ENCODE data around the gene TNKS1BP1.

Gene TNKS1BP1

DNA sequence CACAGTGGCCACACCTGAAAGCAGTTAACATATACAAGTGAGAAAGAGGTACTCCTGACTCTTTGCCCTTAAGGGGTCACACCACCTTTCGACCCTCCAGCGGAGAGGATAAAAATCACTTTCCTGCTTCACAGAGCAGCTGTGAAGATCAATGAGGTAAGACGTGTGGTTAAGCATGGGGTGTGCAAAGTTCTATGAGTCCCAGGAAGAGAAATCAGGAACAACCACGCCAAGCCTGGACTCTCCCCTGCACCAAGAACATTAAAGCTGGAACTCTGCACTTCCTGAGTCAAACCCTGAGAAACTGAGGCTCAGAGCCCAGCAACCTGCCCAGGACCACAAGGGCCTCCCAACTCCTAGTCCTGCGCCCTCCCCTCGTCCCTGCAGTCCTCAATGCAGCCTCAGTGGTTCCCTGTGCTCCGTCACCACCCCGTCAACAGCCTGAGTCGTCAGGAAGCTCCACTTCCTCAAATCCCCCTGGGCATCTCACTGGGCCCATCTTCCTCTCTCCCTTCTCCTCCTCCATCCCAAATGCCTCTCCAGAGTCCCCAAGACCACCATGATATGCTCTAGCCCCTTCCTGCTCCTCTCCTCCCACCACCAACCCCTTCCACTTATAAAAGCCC, 17.7 kb downstream of the TNKS1BP1 start:
- TF ChIP-seq, protein P1, sequence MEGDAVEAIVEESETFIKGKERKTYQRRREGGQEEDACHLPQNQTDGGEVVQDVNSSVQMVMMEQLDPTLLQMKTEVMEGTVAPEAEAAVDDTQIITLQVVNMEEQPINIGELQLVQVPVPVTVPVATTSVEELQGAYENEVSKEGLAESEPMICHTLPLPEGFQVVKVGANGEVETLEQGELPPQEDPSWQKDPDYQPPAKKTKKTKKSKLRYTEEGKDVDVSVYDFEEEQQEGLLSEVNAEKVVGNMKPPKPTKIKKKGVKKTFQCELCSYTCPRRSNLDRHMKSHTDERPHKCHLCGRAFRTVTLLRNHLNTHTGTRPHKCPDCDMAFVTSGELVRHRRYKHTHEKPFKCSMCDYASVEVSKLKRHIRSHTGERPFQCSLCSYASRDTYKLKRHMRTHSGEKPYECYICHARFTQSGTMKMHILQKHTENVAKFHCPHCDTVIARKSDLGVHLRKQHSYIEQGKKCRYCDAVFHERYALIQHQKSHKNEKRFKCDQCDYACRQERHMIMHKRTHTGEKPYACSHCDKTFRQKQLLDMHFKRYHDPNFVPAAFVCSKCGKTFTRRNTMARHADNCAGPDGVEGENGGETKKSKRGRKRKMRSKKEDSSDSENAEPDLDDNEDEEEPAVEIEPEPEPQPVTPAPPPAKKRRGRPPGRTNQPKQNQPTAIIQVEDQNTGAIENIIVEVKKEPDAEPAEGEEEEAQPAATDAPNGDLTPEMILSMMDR (IDR thresholded peaks at IDR 0.05; ENCODE audit: insufficient read depth, low read depth, low read length, missing control alignments): no peak
- no peak overlapping the region for H3K4me3 ChIP-seq (ENCODE audit: low read depth, low read length)
- DNase-seq (ENCODE audit: low read depth): no peak

DNA sequence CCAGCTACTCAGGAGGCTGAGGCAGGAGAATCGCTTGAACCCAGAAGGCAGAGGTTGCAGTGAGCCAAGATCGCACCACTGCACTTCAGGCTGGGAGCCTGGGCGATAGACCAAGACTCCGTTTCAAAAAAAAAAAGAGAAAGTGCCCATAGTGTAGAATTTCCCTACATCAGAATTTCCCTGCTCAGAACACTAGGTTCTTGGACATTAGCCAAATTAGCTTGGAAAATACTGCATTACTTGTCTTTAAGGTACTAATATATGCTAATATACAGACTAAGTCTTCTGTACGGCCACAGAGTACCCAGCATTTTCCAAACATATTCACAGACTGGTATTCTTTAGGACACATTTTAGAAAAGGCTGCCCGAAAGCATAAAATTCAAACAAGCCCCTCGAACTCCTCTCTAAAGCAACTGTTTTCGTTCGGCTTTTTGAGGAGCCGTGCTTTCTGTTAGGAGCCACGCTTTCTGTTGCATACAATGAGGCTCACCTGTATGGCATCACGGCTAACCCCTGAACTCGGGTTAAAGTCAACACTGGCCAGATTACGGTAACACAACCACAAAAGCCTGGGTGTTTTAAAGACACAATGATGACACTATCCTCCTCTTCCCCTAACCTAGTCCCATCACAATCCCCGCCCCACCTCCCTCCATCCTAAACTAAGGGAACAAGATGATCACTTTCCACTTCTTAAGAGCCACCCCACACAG, 18.4 kb downstream of the TNKS1BP1 start:
- DNase-seq (ENCODE audit: low read depth): no peak
- TF ChIP-seq, protein P1 (IDR thresholded peaks at IDR 0.05; ENCODE audit: insufficient read depth, low read depth, low read length, missing control alignments): no peak
- H3K4me3 ChIP-seq (ENCODE audit: low read depth, low read length): no peak overlapping the region

DNA sequence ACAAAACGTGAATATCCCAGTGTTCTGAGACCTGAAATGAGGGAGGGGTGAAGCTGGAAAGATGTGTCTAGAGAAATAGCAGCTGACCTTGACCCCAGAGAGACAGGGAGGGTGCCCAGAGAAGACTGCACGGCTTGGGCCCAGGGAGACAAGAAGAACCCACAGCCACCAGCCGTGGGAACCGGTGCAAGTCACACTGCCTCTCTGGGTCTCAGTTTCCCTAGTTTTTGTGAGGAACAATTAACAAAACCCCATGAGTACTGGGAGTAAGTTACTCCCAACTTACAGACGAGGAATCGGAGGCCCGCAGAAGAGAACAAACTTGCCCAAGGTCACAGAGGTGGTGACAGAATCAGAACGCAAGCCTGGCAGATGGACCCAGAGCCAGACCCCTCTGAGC, 19.2 kb downstream of the TNKS1BP1 start:
- no peak overlapping the region for H3K4me3 ChIP-seq (ENCODE audit: low read depth, low read length)
- no peak for DNase-seq (ENCODE audit: low read depth)
- TF ChIP-seq, protein P1 (IDR thresholded peaks at IDR 0.05; ENCODE audit: insufficient read depth, low read depth, low read length, missing control alignments): no peak

DNA sequence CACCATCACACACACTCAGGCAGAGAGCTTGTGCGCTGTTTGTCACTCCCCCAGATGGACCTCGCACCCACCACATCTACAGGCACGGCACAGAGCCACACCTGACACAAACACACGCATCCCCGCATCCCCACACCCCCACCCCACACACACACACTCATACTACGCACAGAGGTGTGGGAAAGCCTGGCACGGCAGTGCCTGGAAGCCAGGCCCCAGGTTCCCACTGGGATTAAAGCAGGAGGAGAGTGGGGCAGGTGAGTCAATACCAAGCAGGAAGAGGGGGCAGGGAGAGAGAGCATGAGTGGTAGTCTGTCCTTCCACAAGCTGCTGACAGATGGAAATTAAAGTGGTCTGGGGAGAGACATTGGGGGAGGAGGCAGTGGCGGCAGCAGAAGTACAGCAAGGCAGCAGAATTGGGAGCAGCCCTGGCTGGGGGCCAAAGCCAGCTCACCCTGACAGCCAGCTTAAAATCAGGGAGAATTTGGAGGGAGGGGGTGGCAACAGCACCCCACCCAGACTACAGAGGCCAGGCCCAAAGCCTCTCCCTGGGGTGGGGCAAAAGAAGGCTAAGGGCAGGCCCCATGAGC, 20.7 kb downstream of the TNKS1BP1 start:
- H3K4me3 ChIP-seq (ENCODE audit: low read depth, low read length): no peak overlapping the region
- TF ChIP-seq, protein P1 (IDR thresholded peaks at IDR 0.05; ENCODE audit: insufficient read depth, low read depth, low read length, missing control alignments): no peak
- no peak for DNase-seq (ENCODE audit: low read depth)

DNA sequence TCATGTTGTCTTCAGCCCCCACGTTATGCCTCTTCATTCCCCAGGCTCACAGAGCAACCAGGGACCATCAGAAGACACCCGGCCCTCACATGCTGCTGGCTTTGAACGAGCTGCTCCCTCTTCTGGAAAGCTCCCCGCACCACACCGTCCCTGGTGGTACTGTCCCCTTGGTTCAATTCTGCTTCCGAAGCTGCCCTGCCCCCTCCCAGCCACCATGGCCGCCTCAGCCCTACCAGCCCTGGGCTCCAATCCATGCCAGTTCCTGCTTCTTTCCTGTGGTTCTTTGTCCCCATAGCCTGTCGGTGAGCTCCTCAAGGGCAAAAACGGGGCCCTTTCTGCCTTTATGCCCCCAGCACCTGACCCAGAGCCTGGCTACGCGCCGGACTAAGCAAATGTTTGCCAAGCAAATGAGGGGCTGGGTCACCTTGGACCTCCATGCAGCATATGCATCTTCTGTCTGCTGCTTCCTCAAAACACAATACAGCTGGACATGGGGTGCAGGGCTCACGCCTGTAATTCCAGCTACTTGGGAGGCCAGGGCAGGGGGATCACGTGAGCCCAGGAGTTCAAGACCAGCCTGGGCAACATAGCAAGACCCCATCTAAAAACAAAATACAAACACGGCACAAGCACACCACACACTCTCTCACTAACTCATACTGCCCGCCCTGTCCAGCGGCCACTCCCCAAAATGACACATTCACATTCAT, 21.3 kb downstream of the TNKS1BP1 start:
- TF ChIP-seq, protein P1 (IDR thresholded peaks at IDR 0.05; ENCODE audit: insufficient read depth, low read depth, low read length, missing control alignments): no peak
- H3K4me3 ChIP-seq (ENCODE audit: low read depth, low read length): no peak overlapping the region
- no peak for DNase-seq (ENCODE audit: low read depth)

DNA sequence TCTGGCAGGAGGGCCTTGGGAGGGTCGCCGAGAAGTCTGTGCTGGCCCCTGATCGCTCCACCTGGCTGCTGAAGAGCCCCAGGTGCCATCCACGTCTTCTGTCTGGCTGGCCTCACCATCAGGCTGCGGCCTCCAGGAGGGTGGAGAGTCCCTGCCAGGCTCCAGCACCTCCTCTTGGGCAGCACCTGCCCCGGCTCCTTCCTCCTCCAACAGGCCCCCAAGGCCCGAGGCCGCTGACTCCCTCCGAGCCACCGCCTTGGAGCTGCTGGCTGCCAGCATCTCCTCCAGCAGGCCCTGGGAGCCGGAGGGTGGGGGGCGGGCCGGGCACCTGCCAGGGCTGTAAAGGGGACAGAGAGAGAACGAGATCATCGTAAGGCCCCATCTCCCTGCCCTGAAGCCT, 22.3 kb downstream of the TNKS1BP1 start:
- no peak for DNase-seq (ENCODE audit: low read depth)
- no peak overlapping the region for H3K4me3 ChIP-seq (ENCODE audit: low read depth, low read length)
- TF ChIP-seq, protein P1 (IDR thresholded peaks at IDR 0.05; ENCODE audit: insufficient read depth, low read depth, low read length, missing control alignments): no peak
